CD4-positive, CD25-positive, alpha-beta regulatory T cell (primary cell): ENCODE results near the gene CDK2AP2. TPM values are rescaled to one million over a fixed set of nuclear protein-coding genes. Genes with fewer than 3 reads are reported as not detected.
"Not testable (repeated sequence)": the region's sequence is repeated elsewhere in the genome, so short reads cannot be mapped to it uniquely, and the experiment has no call there.

Source experiments
- ATAC-seq, 2 donors: fragments of 150-1000 bp; cut with Tn5 transposase; one replicate each; pipeline ENCODE4 v1.10.0; 2021; ENCODE audit warnings: low read depth in 2 of 2, moderate number of reproducible peaks in 2 of 2, moderate library complexity in 1 of 2
- DNase-seq, 3 donors: peaks; one replicate each; pipeline versions ENCODE4 v3.0.0 to v3.0.0-alpha.2; 2012 to 2022; ENCODE audit warnings: mixed read lengths in 1 of 3
- H3K27ac ChIP-seq: one replicate; pipeline ENCODE4 v1.7.0; 2013; ENCODE audit warnings: mild to moderate bottlenecking, low read length; ENCODE audit not compliant: insufficient read depth, poor library complexity, severe bottlenecking
- H3K27me3 ChIP-seq: one replicate; pipeline ENCODE4 v1.7.0; 2013; ENCODE audit warnings: low read length; ENCODE audit not compliant: control insufficient read depth, insufficient read depth
- H3K36me3 ChIP-seq: one replicate; pipeline ENCODE4 v1.7.0; 2013; ENCODE audit warnings: mild to moderate bottlenecking, low read length, moderate library complexity; ENCODE audit not compliant: control insufficient read depth, insufficient read depth
- H3K4me1 ChIP-seq: 2 replicates; pipeline ENCODE4 v1.7.0; 2013; ENCODE audit warnings: mild to moderate bottlenecking, low read length; ENCODE audit not compliant: insufficient read depth, control insufficient read depth, poor library complexity, severe bottlenecking
- H3K4me3 ChIP-seq: one replicate; pipeline ENCODE4 v1.7.0; 2013; ENCODE audit warnings: low read depth, mild to moderate bottlenecking, low read length, moderate library complexity
- H3K9me3 ChIP-seq, 2 experiments: 1 replicate in 1 of 2; 2 replicates in 1 of 2; pipeline ENCODE4 v1.7.0; 2013; ENCODE audit warnings: low read length in 2 of 2, mild to moderate bottlenecking in 1 of 2, moderate library complexity in 1 of 2; ENCODE audit not compliant: control insufficient read depth in 2 of 2
- H3K27ac Mint-ChIP-seq, 3 donors: one replicate each; pipeline ENCODE4 v1.8.0; 2020 to 2022; ENCODE audit warnings: mild to moderate bottlenecking in 3 of 3, mixed read lengths in 3 of 3, moderate library complexity in 2 of 3
- H3K27me3 Mint-ChIP-seq: one replicate; pipeline ENCODE4 v1.8.0; 2022; ENCODE audit warnings: mild to moderate bottlenecking, mixed read lengths
- H3K36me3 Mint-ChIP-seq: one replicate; pipeline ENCODE4 v1.8.0; 2020; ENCODE audit warnings: mixed read lengths
- H3K4me1 Mint-ChIP-seq, 4 donors: one replicate each; pipeline ENCODE4 v1.8.0; 2020 to 2022; ENCODE audit warnings: mixed read lengths in 4 of 4, mild to moderate bottlenecking in 1 of 4
- H3K4me3 Mint-ChIP-seq, 4 donors: one replicate each; pipeline ENCODE4 v1.8.0; 2020 to 2022; ENCODE audit warnings: mild to moderate bottlenecking in 4 of 4, mixed read lengths in 4 of 4, moderate library complexity in 3 of 4
- H3K9me3 Mint-ChIP-seq, 7 donors: one replicate each; pipeline ENCODE4 v1.8.0; 2020 to 2022; ENCODE audit warnings: mixed read lengths in 7 of 7, mild to moderate bottlenecking in 3 of 7, moderate library complexity in 2 of 7
- polyA plus RNA-seq, 4 donors: library from polyadenylated mRNA; unstranded; fragments of 300-500 nt; fragmentation: Illumina TruSeq; gene quantifications; one replicate each; pipeline ENCODE4 v1.2.3, GENCODE V29; 2021
- total RNA-seq: library from RNA; stranded (reverse); gene quantifications from one replicate; pipeline ENCODE4 v1.2.3, GENCODE V29; 2022

The CDK2AP2 gene
- total and polyA plus RNA-seq, 5 donors from 2014 or later, result 38.5 to 135 (median 122) TPM

GRCh38 chr11:67465530-67465929, 42.4 kb downstream of the CDK2AP2 start:
- Histone ChIP-seq H3K4me1 (peaks cover 50% of the 10 kb centered on the region), H3K4me3 (peak overlapping the region; percentile 77), H3K27ac (peak overlapping the region; percentile 92)
- not testable (repeated sequence) for H3K36me3 Mint-ChIP-seq, ATAC-seq, H3K27me3 Mint-ChIP-seq, H3K9me3 ChIP-seq, H3K9me3 Mint-ChIP-seq, H3K36me3 ChIP-seq, H3K27me3 ChIP-seq, DNase-seq
- Mint-ChIP-seq H3K4me1 (peaks cover 0 to 49% (median 15%) of the 10 kb centered on the region in 4 donors), H3K27ac (peak overlapping the region; percentile 91 to 96 (median 94)), H3K4me3 (peak overlapping the region; percentile 87 to 97 (median 89))

- Histone ChIP-seq H3K4me3 (peak overlapping the region; percentile 77), H3K27ac (peak overlapping the region; percentile 92), H3K9me3 (no peaks in the 10 kb centered on the region), H3K36me3 (no peaks in the 10 kb centered on the region), H3K27me3 (no peaks in the 10 kb centered on the region), H3K4me1 (peaks cover 50% of the 10 kb centered on the region)
- peak overlapping the region; percentile 87 to 97 (median 89) for H3K4me3 Mint-ChIP-seq
- ATAC-seq (no peak), DNase-seq (no peak)
- no peaks in the 10 kb centered on the region for H3K36me3 Mint-ChIP-seq
- no peaks in the 10 kb centered on the region for H3K27me3 Mint-ChIP-seq
- peak overlapping the region; percentile 91 to 96 (median 94) for H3K27ac Mint-ChIP-seq
- H3K9me3 Mint-ChIP-seq, result no peaks in the 10 kb centered on the region
- peaks cover 0 to 51% (median 15%) of the 10 kb centered on the region in 4 donors for H3K4me1 Mint-ChIP-seq
These were observed 42.8 kb downstream of the CDK2AP2 start for GRCh38 chr11:67465189-67465510.

- ATAC-seq, result peak; percentile 80 to 82
- Histone ChIP-seq H3K4me1 (peaks cover 48% of the 10 kb centered on the region), H3K9me3 (no peaks in the 10 kb centered on the region), H3K27ac (peak overlapping the region; percentile 92), H3K27me3 (no peaks in the 10 kb centered on the region), H3K36me3 (no peaks in the 10 kb centered on the region), H3K4me3 (peak overlapping the region; percentile 77)
- peaks cover 5 to 55% (median 18%) of the 10 kb centered on the region in 4 donors for H3K4me1 Mint-ChIP-seq
- H3K27ac Mint-ChIP-seq, result peak overlapping the region; percentile 91 to 96 (median 93)
- peak overlapping the region; percentile 87 to 97 (median 92) for H3K4me3 Mint-ChIP-seq
- no peaks in the 10 kb centered on the region for H3K36me3 Mint-ChIP-seq
- peaks cover under 1% of the 10 kb centered on the region for H3K27me3 Mint-ChIP-seq
- peak; percentile 91 to 94 (median 93) for DNase-seq
- peaks cover 0 to 2% (median 0%) of the 10 kb centered on the region in 7 donors for H3K9me3 Mint-ChIP-seq
These were observed 43.4 kb downstream of the CDK2AP2 start for GRCh38 chr11:67464411-67465188.

GRCh38 chr11:67463680-67464410, 44.1 kb downstream of the CDK2AP2 start:
- DNase-seq, result no peak

GRCh38 chr11:67463186-67463585, 44.8 kb downstream of the CDK2AP2 start:
- Mint-ChIP-seq H3K4me3 (peak overlapping the region in 2 of 4 donors; percentile 22 to 47), H3K27me3 (peaks cover 6% of the 10 kb centered on the region), H3K36me3 (no peaks in the 10 kb centered on the region), H3K9me3 (peaks cover 0 to 2% (median 0%) of the 10 kb centered on the region in 7 donors), H3K4me1 (peaks cover 5 to 51% (median 17%) of the 10 kb centered on the region in 4 donors), H3K27ac (peak overlapping the region in 1 of 3 donors; percentile 52)
- no peak overlapping the region for H3K27ac ChIP-seq
- no peaks in the 10 kb centered on the region for H3K9me3 ChIP-seq
- ATAC-seq (no peak), DNase-seq (no peak)
- H3K4me3 ChIP-seq, result no peak overlapping the region
- H3K36me3 ChIP-seq, result no peaks in the 10 kb centered on the region
- H3K4me1 ChIP-seq, result peaks cover 40% of the 10 kb centered on the region
- H3K27me3 ChIP-seq, result no peaks in the 10 kb centered on the region

More at GRCh38 chr11:67463680-67464410, 44.1 kb downstream of the CDK2AP2 start:
- Histone ChIP-seq H3K4me3 (no peak overlapping the region), H3K27ac (peak overlapping the region; percentile 92), H3K36me3 (no peaks in the 10 kb centered on the region), H3K4me1 (peaks cover 45% of the 10 kb centered on the region), H3K9me3 (no peaks in the 10 kb centered on the region), H3K27me3 (no peaks in the 10 kb centered on the region)
- no peak for ATAC-seq
- H3K4me1 Mint-ChIP-seq, result peaks cover 5 to 54% (median 17%) of the 10 kb centered on the region in 4 donors
- H3K9me3 Mint-ChIP-seq, result peaks cover 0 to 2% (median 0%) of the 10 kb centered on the region in 7 donors
- no peaks in the 10 kb centered on the region for H3K36me3 Mint-ChIP-seq
- peak overlapping the region in 2 of 3 donors; percentile 91 to 93 for H3K27ac Mint-ChIP-seq
- H3K4me3 Mint-ChIP-seq, result peak overlapping the region; percentile 87 to 97 (median 92)
- peaks cover 6% of the 10 kb centered on the region for H3K27me3 Mint-ChIP-seq

- H3K4me3 Mint-ChIP-seq, result no peak overlapping the region
- Histone ChIP-seq H3K36me3 (no peaks in the 10 kb centered on the region), H3K9me3 (no peaks in the 10 kb centered on the region), H3K4me1 (no peaks in the 10 kb centered on the region), H3K27ac (no peak overlapping the region), H3K27me3 (no peaks in the 10 kb centered on the region), H3K4me3 (no peak overlapping the region)
- no peak for ATAC-seq
- no peak overlapping the region for H3K27ac Mint-ChIP-seq
- DNase-seq, result no peak
- H3K4me1 Mint-ChIP-seq, result peaks cover 5 to 19% (median 6%) of the 10 kb centered on the region in 4 donors
- no peaks in the 10 kb centered on the region for H3K36me3 Mint-ChIP-seq
- H3K27me3 Mint-ChIP-seq, result peaks cover 6% of the 10 kb centered on the region
- H3K9me3 Mint-ChIP-seq, result peaks cover 0 to 2% (median 0%) of the 10 kb centered on the region in 7 donors
These were observed 49.7 kb downstream of the CDK2AP2 start for GRCh38 chr11:67458266-67458665.

- Mint-ChIP-seq H3K4me1 (peaks cover 5 to 18% (median 6%) of the 10 kb centered on the region in 4 donors), H3K4me3 (no peak overlapping the region), H3K9me3 (peaks cover 0 to 2% (median 0%) of the 10 kb centered on the region in 7 donors), H3K36me3 (no peaks in the 10 kb centered on the region), H3K27me3 (peaks cover 6% of the 10 kb centered on the region), H3K27ac (no peak overlapping the region)
- H3K36me3 ChIP-seq, result no peaks in the 10 kb centered on the region
- no peaks in the 10 kb centered on the region for H3K4me1 ChIP-seq
- no peaks in the 10 kb centered on the region for H3K9me3 ChIP-seq
- ATAC-seq (no peak), DNase-seq (no peak)
- no peaks in the 10 kb centered on the region for H3K27me3 ChIP-seq
- no peak overlapping the region for H3K27ac ChIP-seq
- no peak overlapping the region for H3K4me3 ChIP-seq
These were observed 50.5 kb downstream of the CDK2AP2 start for GRCh38 chr11:67457453-67457852.
